GM21390 (cell line): Measurements from ENCODE around the gene UBQLN4.
"Not testable (repeated sequence)": the region's sequence is repeated elsewhere in the genome, so short reads cannot be mapped to it uniquely, and the experiment has no call there.

Experiments
- ATAC-seq: cut with Tn5 transposase; IDR thresholded peaks from one replicate; pipeline ENCODE4 v1.9.1; 2021; ENCODE audit not compliant: unreplicated experiment

Gene UBQLN4

DNA sequence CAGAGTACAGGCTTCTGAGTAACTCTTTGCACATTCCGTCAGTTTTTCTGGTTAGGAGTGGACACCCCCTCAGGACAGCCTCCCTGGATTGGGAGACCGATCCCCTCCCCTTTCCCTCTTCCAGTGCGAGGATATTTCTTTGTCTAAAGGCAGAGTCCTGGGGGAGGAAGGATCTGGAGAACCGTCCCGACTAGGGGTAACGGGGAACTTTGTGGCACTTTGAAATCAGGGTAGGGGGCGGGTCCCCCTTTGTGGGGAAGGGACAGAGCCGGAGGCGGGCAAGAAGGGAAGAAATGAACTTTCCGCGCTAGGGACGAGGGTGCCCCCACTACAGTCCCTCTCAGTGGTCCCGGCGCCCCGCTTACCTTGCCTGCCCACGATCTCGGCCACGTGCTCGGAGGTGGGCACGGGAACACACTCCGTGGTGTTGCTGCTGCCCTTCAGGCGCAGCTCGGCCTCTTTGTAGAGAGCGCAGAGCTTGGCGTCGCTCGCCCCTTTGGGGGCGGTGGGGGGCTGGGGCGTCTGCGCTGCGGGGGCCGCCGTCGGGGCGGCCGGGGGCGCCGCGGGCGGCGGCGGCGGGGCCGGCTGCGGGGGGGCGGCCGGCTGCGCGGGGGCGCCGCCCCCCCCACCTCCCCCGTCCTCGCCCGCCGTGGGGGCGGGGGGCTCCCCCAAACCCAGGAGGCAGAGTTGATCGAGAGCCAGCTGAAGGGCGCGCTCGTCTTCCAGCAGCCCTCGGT is 27.8 kb upstream of the UBQLN4 start:
- ATAC-seq: no peak

DNA sequence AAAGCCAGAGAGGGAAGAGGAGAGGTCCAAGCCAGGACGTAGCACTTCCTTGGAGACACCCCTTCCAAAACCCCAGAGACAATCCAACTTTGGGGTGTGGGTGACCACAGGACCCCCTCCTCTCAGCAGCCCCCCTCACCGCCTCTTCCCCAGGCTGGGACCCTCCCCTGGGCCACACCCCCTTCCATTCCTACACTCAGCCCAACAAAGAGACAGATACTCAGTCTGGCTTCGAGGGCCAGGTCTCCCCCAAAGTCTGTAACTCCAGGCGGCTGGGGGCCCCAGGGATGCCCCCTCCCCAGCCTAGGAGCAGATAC is 27.2 kb upstream of the UBQLN4 start:
- ATAC-seq: no peak

GRCh38 chr1:156080241-156080862 is 26.8 kb upstream of the UBQLN4 start:
- no peak for ATAC-seq

GRCh38 chr1:156079762-156080161 is 26.2 kb upstream of the UBQLN4 start:
- ATAC-seq: no peak

DNA sequence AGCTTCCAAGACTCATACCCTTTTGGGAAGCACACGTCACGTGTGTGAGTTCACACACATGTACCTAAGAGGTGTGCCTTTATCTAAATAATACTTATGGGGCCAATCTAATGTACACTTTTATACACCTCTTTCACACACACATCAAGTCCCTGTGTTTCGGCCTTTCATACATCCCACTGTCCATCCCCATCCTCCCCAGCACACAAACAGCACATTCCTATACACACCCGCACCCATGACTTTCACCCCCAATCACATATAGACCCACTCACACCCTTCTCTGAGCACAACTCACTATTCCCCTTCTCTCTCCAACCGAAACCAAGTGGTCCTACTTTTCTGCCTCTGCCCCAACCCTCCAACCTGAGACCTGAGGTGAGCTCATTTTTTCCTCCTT is 25.1 kb upstream of the UBQLN4 start:
- no peak for ATAC-seq

- no peak for ATAC-seq
Measured at GRCh38 chr1:156077430-156077760, 23.8 kb upstream of the UBQLN4 start.

- peak; percentile 77 for ATAC-seq
Measured at GRCh38 chr1:156076609-156077429, 23.2 kb upstream of the UBQLN4 start.

DNA sequence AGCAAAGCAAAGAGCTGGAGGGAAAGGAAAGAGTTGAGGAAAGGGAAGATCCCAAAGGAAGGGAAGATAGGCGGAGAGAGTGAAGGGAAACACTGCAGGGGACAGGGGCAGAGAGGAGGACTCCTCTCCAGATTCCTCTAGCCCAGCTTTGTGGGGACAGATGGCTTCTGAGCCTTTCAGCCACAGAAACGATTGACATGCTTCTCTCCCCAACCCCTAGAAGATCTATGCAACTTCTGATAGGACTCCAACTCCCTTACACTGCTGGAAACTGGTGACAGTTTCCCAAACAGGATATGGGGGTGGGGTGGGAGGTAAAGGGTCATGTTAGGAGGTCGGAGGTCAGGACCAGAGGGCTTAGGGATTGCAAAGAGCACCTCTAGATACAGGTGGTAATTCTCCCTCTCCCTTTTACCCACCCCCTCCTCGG is 22.2 kb upstream of the UBQLN4 start:
- ATAC-seq: no peak

DNA sequence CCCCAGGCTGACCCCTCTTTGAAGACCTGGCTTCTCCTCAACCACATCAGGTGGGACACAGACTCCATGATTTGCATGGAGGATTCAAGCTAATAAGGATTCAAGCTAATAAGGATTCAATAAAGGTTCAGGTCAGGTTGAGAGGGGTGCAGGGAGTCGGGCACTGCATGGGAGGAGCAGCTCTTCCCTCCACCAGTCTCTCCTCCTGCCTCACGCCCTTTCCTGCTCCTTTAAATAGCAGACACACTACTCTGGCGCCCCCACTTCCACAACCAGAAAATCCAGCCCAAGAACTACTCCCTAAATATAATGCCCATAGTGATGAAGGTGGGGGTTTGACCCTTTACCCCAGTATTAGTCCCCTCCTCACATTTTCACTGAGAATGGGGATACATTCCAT is 21.6 kb upstream of the UBQLN4 start:
- ATAC-seq: no peak

- ATAC-seq: no peak
Measured at GRCh38 chr1:156074661-156075060, 21.1 kb upstream of the UBQLN4 start.

- ATAC-seq: no peak
Measured at GRCh38 chr1:156073740-156074139, 20.1 kb upstream of the UBQLN4 start.

GRCh38 chr1:156073110-156073687 is 19.6 kb upstream of the UBQLN4 start:
- ATAC-seq: no peak

DNA sequence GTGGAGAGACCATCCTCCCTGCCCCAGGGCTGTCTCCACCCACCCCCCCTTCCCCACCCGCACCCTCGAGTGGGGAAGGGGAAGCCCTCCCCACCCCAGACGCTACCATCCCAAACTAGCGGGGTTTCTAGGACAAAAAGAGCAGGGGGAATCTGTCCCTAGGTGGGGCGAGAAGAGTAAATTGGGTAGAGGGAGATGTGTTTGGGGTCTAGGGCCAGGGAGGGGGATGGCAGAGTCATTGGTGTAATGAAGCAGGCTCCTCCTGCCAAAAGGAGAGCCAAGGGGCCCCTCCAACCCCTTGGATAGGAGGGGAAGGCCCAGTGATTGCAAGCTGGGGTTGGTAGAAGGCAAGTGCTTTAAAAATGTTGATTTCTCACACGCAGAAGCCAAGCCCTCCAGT is 18.7 kb upstream of the UBQLN4 start:
- ATAC-seq: no peak

GRCh38 chr1:156071332-156071816 is 17.8 kb upstream of the UBQLN4 start:
- not testable (repeated sequence) for ATAC-seq

GRCh38 chr1:156070548-156070947 is 16.9 kb upstream of the UBQLN4 start:
- no peak for ATAC-seq

- ATAC-seq: no peak
Measured at GRCh38 chr1:156069490-156070455, 16.2 kb upstream of the UBQLN4 start.

- no peak for ATAC-seq
Measured at GRCh38 chr1:156067262-156067661, 13.7 kb upstream of the UBQLN4 start.

DNA sequence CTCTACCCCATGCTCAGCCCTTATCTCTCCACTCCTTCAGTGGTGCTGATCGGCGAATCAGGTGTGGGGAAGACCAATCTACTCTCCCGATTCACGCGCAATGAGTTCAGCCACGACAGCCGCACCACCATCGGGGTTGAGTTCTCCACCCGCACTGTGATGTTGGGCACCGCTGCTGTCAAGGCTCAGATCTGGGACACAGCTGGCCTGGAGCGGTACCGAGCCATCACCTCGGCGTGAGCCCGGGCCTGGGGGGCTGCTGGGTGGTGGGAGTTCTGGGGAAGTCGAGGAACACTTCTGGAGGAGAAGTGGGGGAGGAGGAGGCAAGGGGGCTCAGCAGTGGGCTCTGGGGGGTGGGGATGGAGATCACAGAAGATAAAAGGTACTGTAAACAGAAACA is 12.3 kb upstream of the UBQLN4 start:
- ATAC-seq: no peak

DNA sequence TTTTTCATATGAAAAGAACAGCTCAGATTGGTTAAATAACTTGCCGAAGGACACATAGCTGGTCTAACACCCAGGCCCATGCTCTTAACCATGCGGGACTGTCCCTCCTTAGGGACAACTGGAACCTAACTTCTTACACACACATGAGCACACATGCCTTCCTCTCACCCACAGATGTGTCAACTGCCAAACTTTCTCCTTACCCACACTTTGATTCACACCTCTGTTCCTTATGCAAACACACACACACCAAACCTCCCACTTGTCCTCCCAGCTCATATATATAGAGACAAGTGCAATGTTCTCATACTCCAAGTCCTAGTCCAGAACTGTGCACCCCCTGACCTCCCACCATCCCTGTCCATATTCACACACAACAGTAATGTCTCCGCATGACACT is 11.6 kb upstream of the UBQLN4 start:
- no peak for ATAC-seq

DNA sequence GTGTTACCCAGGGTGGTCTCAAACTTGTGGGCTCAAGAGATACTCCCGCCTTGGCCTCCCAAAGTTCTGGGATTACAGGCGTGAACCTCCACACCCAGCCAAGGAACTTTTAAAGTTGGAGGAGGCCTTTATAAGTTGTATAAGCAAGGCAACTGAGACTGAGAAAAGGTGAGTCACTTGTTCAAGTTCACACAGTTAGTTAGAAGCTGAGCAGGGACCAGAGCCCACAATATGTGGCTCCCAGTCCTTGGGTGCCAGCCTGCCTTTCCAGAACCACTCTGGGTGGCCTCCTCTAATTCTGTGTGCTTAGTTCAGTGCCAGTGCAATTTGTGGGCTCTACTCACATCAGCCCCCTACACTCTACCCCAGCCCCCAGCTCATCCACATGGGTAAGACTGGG is 11.0 kb upstream of the UBQLN4 start:
- no peak for ATAC-seq

DNA sequence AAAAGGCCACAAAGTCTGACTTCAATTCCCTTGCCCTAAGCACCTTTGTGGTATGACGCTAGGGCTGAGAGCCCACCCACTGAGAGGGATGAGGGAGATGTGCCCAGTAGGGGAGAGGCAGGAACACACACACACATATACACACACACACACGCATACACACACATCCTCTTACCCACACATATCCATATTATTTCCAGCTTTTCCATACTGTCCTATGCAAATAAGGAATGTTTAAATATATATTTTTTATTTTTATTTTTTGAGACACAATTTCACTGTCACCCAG is 10.3 kb upstream of the UBQLN4 start:
- ATAC-seq: no peak
